SU-DHL-6 (cell line): ENCODE measurements around the gene METRN.

Experiments
- H2AFZ ChIP-seq: fragments of 200-600 bp; sonication (generic); 2 replicates; pipeline ENCODE4 v1.6.1; 2014; ENCODE audit warnings: low read depth, mild to moderate bottlenecking, moderate library complexity, mixed read lengths, antibody characterized with exemption, low read length; ENCODE audit not compliant: severe bottlenecking
- H3F3A ChIP-seq: fragments of 200-600 bp; shearing (Covaris generic); 2 replicates; pipeline ENCODE4 v1.6.0; 2016; ENCODE audit warnings: antibody characterized with exemption, mild to moderate bottlenecking; ENCODE audit not compliant: insufficient read depth
- H3K27ac ChIP-seq: fragments of 200-600 bp; sonication (generic); 2 replicates; pipeline ENCODE4 v1.5.1; 2016; ENCODE audit warnings: low read depth, mild to moderate bottlenecking, low read length, moderate library complexity, mixed read lengths
- H3K27me3 ChIP-seq: fragments of 200-600 bp; sonication (generic), shearing (Covaris generic); 2 replicates; pipeline ENCODE4 v1.6.0; 2014; ENCODE audit warnings: mild to moderate bottlenecking, low read length
- H3K36me3 ChIP-seq: fragments of 200-600 bp; sonication (generic); 2 replicates; pipeline ENCODE4 v1.6.1; 2014; ENCODE audit warnings: mild to moderate bottlenecking, low read length, mixed read lengths
- H3K4me2 ChIP-seq: fragments of 300-600, 200-600 bp; shearing (Covaris generic), sonication (generic); 2 replicates; pipeline ENCODE4 v1.6.0; 2014; ENCODE audit warnings: low read length, low read depth, mild to moderate bottlenecking; ENCODE audit not compliant: poor library complexity, severe bottlenecking
- H3K4me3 ChIP-seq: fragments of 200-600 bp; sonication (generic); 2 replicates; pipeline ENCODE4 v1.5.1; 2014; ENCODE audit warnings: antibody characterized with exemption, low read length, mild to moderate bottlenecking, mixed read lengths; ENCODE audit not compliant: insufficient read depth, poor library complexity, severe bottlenecking
- H3K79me2 ChIP-seq: fragments of 200-600 bp; sonication (generic); 2 replicates; pipeline ENCODE4 v1.6.1; 2014; ENCODE audit warnings: mild to moderate bottlenecking, low read length, moderate library complexity; ENCODE audit not compliant: insufficient read depth
- H3K9ac ChIP-seq: fragments of 200-600 bp; sonication (generic); 2 replicates; pipeline ENCODE4 v1.7.0; 2014; ENCODE audit warnings: mild to moderate bottlenecking, low read length
- H3K9me2 ChIP-seq: fragments of 200-600 bp; sonication (generic); replicated peaks from 2 replicates; pipeline ENCODE4 v1.6.1; 2014; ENCODE audit warnings: low read length; ENCODE audit not compliant: insufficient read depth
- H3K9me3 ChIP-seq: fragments of 200-600 bp; sonication (generic); 2 replicates; pipeline ENCODE4 v1.6.1; 2014; ENCODE audit warnings: low read length, mixed read lengths; ENCODE audit not compliant: insufficient read depth
- H4K20me1 ChIP-seq: fragments of 200-600 bp; sonication (generic); 2 replicates; pipeline ENCODE4 v1.6.1; 2014; ENCODE audit warnings: low read depth, mild to moderate bottlenecking, antibody characterized with exemption, low read length, moderate library complexity, mixed read lengths
- CTCF ChIP-seq: fragments of 200-600 bp; sonication (generic); IDR thresholded peaks from one replicate; pipeline ENCODE4 v1.5.1; 2017; ENCODE audit warnings: antibody characterized with exemption, mild to moderate bottlenecking, low read length, moderate library complexity; ENCODE audit not compliant: insufficient read depth, poor library complexity, severe bottlenecking
- EZH2phosphoT487 ChIP-seq: fragments of 200-600 bp; sonication (generic), shearing (Covaris generic); conservative IDR thresholded peaks from 2 replicates; pipeline ENCODE4 v1.6.1; 2018; ENCODE audit warnings: mild to moderate bottlenecking, antibody characterized with exemption, low read length, moderate library complexity, mixed read lengths

The METRN gene

DNA sequence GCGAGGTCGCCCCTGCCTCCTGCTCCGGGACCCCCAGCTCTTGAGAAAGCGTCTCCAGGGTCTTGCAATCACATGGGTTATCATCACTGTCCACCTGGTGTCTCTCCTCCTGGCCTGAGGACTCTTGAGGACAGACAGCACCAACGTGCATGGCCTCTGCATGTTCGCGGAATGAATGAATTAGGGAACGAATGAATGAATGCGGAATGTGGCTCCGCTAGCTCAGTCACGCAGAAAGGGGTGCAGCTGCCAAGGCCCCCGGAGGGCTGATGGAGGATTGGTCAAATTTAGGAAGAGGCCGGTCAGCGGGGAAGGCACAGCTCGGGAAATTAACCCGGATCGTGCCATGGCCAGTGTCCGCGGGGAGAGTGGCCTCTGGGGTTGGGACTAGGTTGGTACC is 12.6 kb upstream of the METRN start:
- Histone ChIP-seq H4K20me1 (no peaks in the 10 kb centered on the region), H3K27me3 (no peaks in the 10 kb centered on the region)

GRCh38 chr16:703406-703805 is 11.5 kb upstream of the METRN start:
- H3K27me3 ChIP-seq: no peaks in the 10 kb centered on the region

More for the DNA sequence above, 12.6 kb upstream of the METRN start:
- no peak overlapping the region for H3K27ac ChIP-seq
- no peaks in the 10 kb centered on the region for H3K79me2 ChIP-seq
- TF ChIP-seq EZH2phosphoT487: no peak
- no peak for TF ChIP-seq CTCF
- H3K4me2 ChIP-seq: no peak overlapping the region
- no peak overlapping the region for H3K4me3 ChIP-seq
- H2AFZ ChIP-seq: no peak overlapping the region
- no peaks in the 10 kb centered on the region for H3K36me3 ChIP-seq
- H3K9ac ChIP-seq: no peak overlapping the region
- H3K9me2 ChIP-seq: no peaks in the 10 kb centered on the region
- no peaks in the 10 kb centered on the region for H3F3A ChIP-seq
- H3K9me3 ChIP-seq: no peaks in the 10 kb centered on the region

DNA sequence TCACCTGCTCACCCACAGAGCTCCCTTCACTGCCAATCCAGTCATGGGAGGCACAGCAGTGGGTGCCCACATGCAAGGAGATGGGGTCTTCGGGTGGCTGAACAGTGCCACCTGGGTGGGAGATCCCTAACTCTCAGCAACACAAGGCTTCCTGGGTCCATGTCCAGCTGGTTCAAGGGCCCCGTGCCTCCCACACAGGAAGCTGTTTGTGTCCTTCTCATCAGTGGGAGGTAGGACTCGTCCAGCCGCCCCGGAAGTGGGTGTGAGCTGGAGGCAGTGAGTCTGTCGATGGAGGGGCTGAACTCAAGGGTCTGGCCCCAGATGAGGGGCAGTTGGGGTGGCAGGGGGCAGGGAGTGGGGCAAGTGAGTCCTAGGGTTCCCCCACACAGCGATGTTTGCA is 10.9 kb upstream of the METRN start:
- H3K9me2 ChIP-seq: no peaks in the 10 kb centered on the region
- TF ChIP-seq CTCF (no peak), EZH2phosphoT487 (no peak)
- H2AFZ ChIP-seq: no peak overlapping the region
- no peaks in the 10 kb centered on the region for H3K27me3 ChIP-seq
- no peaks in the 10 kb centered on the region for H3F3A ChIP-seq
- no peaks in the 10 kb centered on the region for H3K79me2 ChIP-seq
- no peak overlapping the region for H3K4me3 ChIP-seq
- H3K4me2 ChIP-seq: no peak overlapping the region
- H3K36me3 ChIP-seq: no peaks in the 10 kb centered on the region
- H4K20me1 ChIP-seq: no peaks in the 10 kb centered on the region
- H3K27ac ChIP-seq: no peak overlapping the region
- H3K9ac ChIP-seq: no peak overlapping the region
- no peaks in the 10 kb centered on the region for H3K9me3 ChIP-seq

More at GRCh38 chr16:703406-703805, 11.5 kb upstream of the METRN start:
- H3K27ac ChIP-seq: no peak overlapping the region
- H3K4me3 ChIP-seq: no peak overlapping the region
- no peak overlapping the region for H3K9ac ChIP-seq
- no peaks in the 10 kb centered on the region for H3K36me3 ChIP-seq
- H2AFZ ChIP-seq: no peak overlapping the region
- no peak overlapping the region for H3K4me2 ChIP-seq
- H4K20me1 ChIP-seq: no peaks in the 10 kb centered on the region
- no peaks in the 10 kb centered on the region for H3F3A ChIP-seq
- TF ChIP-seq EZH2phosphoT487 (no peak), CTCF (no peak)
- H3K79me2 ChIP-seq: no peaks in the 10 kb centered on the region
- no peaks in the 10 kb centered on the region for H3K9me3 ChIP-seq
- no peaks in the 10 kb centered on the region for H3K9me2 ChIP-seq
